ENCODE data around the gene TECR. TPM values are rescaled to one million over a fixed set of nuclear protein-coding genes. Genes with fewer than 3 reads are reported as not detected.

The TECR gene
- total and polyA plus RNA-seq, 2 of the 13 experiments (the other 11 are each of a cell fraction or from before 2014, with no cell fraction given): 54.9 to 121 TPM

DNA sequence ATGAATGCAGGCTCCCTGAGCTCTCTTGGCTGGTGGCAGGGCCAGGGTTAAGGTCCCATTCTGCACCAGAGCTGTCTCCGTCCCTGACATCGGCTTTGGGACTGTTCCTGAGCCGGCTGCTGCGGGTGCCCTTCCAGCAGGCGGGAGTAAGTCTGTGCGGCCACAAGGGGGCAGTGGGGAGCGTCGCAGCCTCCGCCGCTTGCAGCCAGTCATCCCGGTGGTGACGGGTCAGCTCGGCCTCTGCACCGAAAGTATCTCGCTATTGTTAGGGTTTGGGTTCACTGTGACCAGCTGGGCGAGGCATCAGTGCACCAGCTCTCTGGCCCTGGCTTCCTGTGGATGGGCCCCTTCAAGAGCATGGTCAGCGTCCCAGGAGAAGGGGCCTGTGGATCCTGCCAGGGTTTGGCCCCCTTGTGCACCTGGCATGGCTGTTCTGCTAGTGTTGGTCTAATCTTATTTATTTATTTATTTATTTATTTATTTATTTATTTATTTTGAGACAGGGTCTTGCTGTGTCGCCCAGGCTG lies 27.3 kb downstream of the TECR start (continued):
- TF ChIP-seq, protein P1, sequence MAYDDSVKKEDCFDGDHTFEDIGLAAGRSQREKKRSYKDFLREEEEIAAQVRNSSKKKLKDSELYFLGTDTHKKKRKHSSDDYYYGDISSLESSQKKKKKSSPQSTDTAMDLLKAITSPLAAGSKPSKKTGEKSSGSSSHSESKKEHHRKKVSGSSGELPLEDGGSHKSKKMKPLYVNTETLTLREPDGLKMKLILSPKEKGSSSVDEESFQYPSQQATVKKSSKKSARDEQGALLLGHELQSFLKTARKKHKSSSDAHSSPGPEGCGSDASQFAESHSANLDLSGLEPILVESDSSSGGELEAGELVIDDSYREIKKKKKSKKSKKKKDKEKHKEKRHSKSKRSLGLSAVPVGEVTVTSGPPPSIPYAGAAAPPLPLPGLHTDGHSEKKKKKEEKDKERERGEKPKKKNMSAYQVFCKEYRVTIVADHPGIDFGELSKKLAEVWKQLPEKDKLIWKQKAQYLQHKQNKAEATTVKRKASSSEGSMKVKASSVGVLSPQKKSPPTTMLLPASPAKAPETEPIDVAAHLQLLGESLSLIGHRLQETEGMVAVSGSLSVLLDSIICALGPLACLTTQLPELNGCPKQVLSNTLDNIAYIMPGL (CRISPR knock-in tag; IDR thresholded peaks at IDR 0.05; ENCODE audit: borderline replicate concordance in 1 of 2, low read depth in 1 of 2): peak; percentile 76 to 89
- TF ChIP-seq ZNF788 (CRISPR knock-in tag; IDR thresholded peaks at IDR 0.05; ENCODE audit: borderline replicate concordance): no peak
- TF ChIP-seq PHB2 (IDR thresholded peaks at IDR 0.05; ENCODE audit: partially characterized antibody): no peak
- TF ChIP-seq, protein P2, sequence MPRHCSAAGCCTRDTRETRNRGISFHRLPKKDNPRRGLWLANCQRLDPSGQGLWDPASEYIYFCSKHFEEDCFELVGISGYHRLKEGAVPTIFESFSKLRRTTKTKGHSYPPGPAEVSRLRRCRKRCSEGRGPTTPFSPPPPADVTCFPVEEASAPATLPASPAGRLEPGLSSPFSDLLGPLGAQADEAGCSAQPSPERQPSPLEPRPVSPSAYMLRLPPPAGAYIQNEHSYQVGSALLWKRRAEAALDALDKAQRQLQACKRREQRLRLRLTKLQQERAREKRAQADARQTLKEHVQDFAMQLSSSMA (CRISPR knock-in tag; IDR thresholded peaks at IDR 0.05): no peak
- TF ChIP-seq KLF9 (CRISPR knock-in tag; IDR thresholded peaks at IDR 0.05; ENCODE audit: low read depth): no peak
- no peak for TF ChIP-seq ZNF547 (CRISPR knock-in tag; IDR thresholded peaks at IDR 0.05)
- TF ChIP-seq, protein P3, sequence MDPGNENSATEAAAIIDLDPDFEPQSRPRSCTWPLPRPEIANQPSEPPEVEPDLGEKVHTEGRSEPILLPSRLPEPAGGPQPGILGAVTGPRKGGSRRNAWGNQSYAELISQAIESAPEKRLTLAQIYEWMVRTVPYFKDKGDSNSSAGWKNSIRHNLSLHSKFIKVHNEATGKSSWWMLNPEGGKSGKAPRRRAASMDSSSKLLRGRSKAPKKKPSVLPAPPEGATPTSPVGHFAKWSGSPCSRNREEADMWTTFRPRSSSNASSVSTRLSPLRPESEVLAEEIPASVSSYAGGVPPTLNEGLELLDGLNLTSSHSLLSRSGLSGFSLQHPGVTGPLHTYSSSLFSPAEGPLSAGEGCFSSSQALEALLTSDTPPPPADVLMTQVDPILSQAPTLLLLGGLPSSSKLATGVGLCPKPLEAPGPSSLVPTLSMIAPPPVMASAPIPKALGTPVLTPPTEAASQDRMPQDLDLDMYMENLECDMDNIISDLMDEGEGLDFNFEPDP (CRISPR knock-in tag; conservative IDR thresholded peaks at IDR 0.05): no peak
- TF ChIP-seq, protein P4, sequence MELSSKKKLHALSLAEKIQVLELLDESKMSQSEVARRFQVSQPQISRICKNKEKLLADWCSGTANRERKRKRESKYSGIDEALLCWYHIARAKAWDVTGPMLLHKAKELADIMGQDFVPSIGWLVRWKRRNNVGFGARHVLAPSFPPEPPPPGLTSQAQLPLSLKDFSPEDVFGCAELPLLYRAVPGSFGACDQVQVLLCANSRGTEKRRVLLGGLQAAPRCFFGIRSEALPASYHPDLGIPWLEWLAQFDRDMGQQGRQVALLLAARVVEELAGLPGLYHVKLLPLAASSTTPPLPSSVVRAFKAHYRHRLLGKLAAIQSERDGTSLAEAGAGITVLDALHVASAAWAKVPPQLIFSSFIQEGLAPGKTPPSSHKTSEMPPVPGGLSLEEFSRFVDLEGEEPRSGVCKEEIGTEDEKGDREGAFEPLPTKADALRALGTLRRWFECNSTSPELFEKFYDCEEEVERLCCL (CRISPR knock-in tag; IDR thresholded peaks at IDR 0.05; ENCODE audit: borderline replicate concordance): no peak
- TF ChIP-seq ZNF768 (CRISPR knock-in tag; IDR thresholded peaks at IDR 0.05): peak; percentile 72
- TF ChIP-seq POLR2AphosphoS2 (IDR thresholded peaks at IDR 0.05; ENCODE audit: low read depth, low read length): no peak
- TF ChIP-seq KDM2A (CRISPR knock-in tag; IDR thresholded peaks at IDR 0.05; ENCODE audit: borderline replicate concordance, low read depth): peak; percentile 81
- TF ChIP-seq RAD21 (CRISPR knock-in tag; IDR thresholded peaks at IDR 0.05): peak; percentile 64
- no peak for TF ChIP-seq SUZ12 (IDR thresholded peaks at IDR 0.05; ENCODE audit: low read depth, low read length)
- TF ChIP-seq TGIF2 (CRISPR knock-in tag; IDR thresholded peaks at IDR 0.05): no peak
- no peak for TF ChIP-seq ZFP36L2 (CRISPR knock-in tag; IDR thresholded peaks at IDR 0.05)
- TF ChIP-seq ZNF383 (CRISPR knock-in tag; IDR thresholded peaks at IDR 0.05; ENCODE audit: borderline replicate concordance): no peak
- TF ChIP-seq HDAC2 (CRISPR knock-in tag; IDR thresholded peaks at IDR 0.05): peak; percentile 35; the same call in 1 of the 2 replicates
- TF ChIP-seq, protein P5, sequence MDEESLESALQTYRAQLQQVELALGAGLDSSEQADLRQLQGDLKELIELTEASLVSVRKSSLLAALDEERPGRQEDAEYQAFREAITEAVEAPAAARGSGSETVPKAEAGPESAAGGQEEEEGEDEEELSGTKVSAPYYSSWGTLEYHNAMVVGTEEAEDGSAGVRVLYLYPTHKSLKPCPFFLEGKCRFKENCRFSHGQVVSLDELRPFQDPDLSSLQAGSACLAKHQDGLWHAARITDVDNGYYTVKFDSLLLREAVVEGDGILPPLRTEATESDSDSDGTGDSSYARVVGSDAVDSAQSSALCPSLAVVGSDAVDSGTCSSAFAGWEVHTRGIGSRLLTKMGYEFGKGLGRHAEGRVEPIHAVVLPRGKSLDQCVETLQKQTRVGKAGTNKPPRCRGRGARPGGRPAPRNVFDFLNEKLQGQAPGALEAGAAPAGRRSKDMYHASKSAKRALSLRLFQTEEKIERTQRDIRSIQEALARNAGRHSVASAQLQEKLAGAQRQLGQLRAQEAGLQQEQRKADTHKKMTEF (CRISPR knock-in tag; IDR thresholded peaks at IDR 0.05): 0 out of 2 replicates have a peak, but pooled peaks have one; percentile 45
- TF ChIP-seq MTF2 (CRISPR knock-in tag; IDR thresholded peaks at IDR 0.05; ENCODE audit: borderline replicate concordance): no peak
- TF ChIP-seq, protein P6, sequence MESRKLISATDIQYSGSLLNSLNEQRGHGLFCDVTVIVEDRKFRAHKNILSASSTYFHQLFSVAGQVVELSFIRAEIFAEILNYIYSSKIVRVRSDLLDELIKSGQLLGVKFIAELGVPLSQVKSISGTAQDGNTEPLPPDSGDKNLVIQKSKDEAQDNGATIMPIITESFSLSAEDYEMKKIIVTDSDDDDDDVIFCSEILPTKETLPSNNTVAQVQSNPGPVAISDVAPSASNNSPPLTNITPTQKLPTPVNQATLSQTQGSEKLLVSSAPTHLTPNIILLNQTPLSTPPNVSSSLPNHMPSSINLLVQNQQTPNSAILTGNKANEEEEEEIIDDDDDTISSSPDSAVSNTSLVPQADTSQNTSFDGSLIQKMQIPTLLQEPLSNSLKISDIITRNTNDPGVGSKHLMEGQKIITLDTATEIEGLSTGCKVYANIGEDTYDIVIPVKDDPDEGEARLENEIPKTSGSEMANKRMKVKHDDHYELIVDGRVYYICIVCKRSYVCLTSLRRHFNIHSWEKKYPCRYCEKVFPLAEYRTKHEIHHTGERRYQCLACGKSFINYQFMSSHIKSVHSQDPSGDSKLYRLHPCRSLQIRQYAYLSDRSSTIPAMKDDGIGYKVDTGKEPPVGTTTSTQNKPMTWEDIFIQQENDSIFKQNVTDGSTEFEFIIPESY (CRISPR knock-in tag; IDR thresholded peaks at IDR 0.05): peak; percentile 91
- TF ChIP-seq MIXL1 (CRISPR knock-in tag; IDR thresholded peaks at IDR 0.05): no peak
- no peak for TF ChIP-seq ZFP36L1 (CRISPR knock-in tag; IDR thresholded peaks at IDR 0.05)
- TF ChIP-seq STAG1 (CRISPR knock-in tag; IDR thresholded peaks at IDR 0.05): peak; percentile 59
